Measurements from ENCODE around the gene DEDD.
"Not testable (repeated sequence)": the region's sequence is repeated elsewhere in the genome, so short reads cannot be mapped to it uniquely, and the experiment has no call there.

- not testable (repeated sequence) for TF ChIP-seq CTCF, POLR2A (IDR thresholded peaks at IDR 0.05)
These were observed 16.5 kb downstream of the DEDD start for GRCh38 chr1:161115961-161116360.

Data from heart left ventricle (tissue), 13 donors.